Right lobe of liver (tissue), 4 donors: ENCODE results near the gene PIK3R3.

Source experiments
- POLR2A ChIP-seq: fragments of 450-650 bp; IDR thresholded peaks from one replicate; pipeline ENCODE4 v1.6.1; 2017; ENCODE audit warnings: antibody characterized with exemption, mild to moderate bottlenecking
- TF ChIP-seq, protein P1 (sequence below), 4 donors: fragments of 200-600 bp in 3 of 4; fragments of 450-650 bp in 1 of 4; IDR thresholded peaks; one replicate each; pipeline versions ENCODE4 v1.5.1 to v1.8.0; 2016 to 2022; ENCODE audit warnings: antibody characterized with exemption in 4 of 4, mild to moderate bottlenecking in 2 of 4
- donor health status: DM: no; HTN: no; CAD: no.
- donor health status: DM: no; HTN: no; CAD: no.
- donor health status: DM: no; HTN: yes; CAD: no.

DNA sequence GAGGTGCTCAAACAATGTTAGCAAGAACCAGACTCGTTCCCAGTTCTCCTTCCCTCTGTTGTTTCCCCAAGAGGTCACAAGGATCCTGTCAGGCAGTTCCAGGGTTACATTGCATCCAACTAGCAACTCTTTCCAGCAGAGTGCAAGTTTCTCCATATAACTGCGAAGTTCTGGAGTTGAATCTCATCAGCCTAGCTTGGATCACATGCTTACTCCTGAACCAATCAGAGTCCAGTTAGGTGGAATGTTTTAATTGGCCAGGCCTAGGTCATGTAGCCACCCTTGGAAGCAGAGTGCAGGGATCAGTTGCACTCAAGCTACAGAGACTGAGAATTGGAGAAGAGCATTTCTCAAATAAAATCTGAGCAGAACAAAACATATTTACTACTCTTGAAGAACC is 15.9 kb upstream of the PIK3R3 start:
- TF ChIP-seq, protein P1, sequence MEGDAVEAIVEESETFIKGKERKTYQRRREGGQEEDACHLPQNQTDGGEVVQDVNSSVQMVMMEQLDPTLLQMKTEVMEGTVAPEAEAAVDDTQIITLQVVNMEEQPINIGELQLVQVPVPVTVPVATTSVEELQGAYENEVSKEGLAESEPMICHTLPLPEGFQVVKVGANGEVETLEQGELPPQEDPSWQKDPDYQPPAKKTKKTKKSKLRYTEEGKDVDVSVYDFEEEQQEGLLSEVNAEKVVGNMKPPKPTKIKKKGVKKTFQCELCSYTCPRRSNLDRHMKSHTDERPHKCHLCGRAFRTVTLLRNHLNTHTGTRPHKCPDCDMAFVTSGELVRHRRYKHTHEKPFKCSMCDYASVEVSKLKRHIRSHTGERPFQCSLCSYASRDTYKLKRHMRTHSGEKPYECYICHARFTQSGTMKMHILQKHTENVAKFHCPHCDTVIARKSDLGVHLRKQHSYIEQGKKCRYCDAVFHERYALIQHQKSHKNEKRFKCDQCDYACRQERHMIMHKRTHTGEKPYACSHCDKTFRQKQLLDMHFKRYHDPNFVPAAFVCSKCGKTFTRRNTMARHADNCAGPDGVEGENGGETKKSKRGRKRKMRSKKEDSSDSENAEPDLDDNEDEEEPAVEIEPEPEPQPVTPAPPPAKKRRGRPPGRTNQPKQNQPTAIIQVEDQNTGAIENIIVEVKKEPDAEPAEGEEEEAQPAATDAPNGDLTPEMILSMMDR (IDR thresholded peaks at IDR 0.05), result no peak
- TF ChIP-seq POLR2A, result no peak
